ENCODE data around the gene PDCD2L.

GRCh38 chr19:34370117-34370516 lies 34.1 kb upstream of the PDCD2L start:
- TF ChIP-seq POLR2A (IDR thresholded peaks at IDR 0.05; ENCODE audit: low read depth, low read length) = no peak
- no peak for TF ChIP-seq TAF1 (IDR thresholded peaks at IDR 0.05; ENCODE audit: borderline replicate concordance, low read depth, low read length)
- TF ChIP-seq POLR2AphosphoS5 (IDR thresholded peaks at IDR 0.05; ENCODE audit: low read depth, low read length) = no peak
